GM23338 (cell line): Measurements from ENCODE around the gene TMPRSS11F. TPM values are rescaled to one million over a fixed set of nuclear protein-coding genes. Genes with fewer than 3 reads are reported as not detected.

Experiments
- ATAC-seq: fragments of 200-7000 bp; cut with Tn5 transposase; 3 replicates; pipeline ENCODE4 v1.9.1; 2020
- DNase-seq: peaks from one replicate; pipeline ENCODE4 v3.0.0-alpha.2; 2015; ENCODE audit warnings: low spot score
- H2AFZ ChIP-seq: fragments of 200-600 bp; sonication (generic); 2 replicates; pipeline ENCODE4 v1.8.0; 2016; ENCODE audit warnings: antibody characterized with exemption, mild to moderate bottlenecking, moderate library complexity
- H3F3A ChIP-seq: fragments of 200-600 bp; sonication (generic); replicated peaks from 2 replicates; pipeline ENCODE4 v1.8.0; 2017; ENCODE audit warnings: antibody characterized with exemption, mixed run types, low read depth
- H3K27ac ChIP-seq: fragments of 200-600 bp; sonication (generic); 2 replicates; pipeline ENCODE4 v1.6.1; 2016; ENCODE audit warnings: low read depth
- H3K27me3 ChIP-seq: fragments of 200-600 bp; sonication (generic); 2 replicates; pipeline ENCODE4 v1.8.0; 2016; ENCODE audit warnings: mild to moderate bottlenecking, mixed run types, moderate library complexity; ENCODE audit not compliant: insufficient read depth
- H3K36me3 ChIP-seq: fragments of 200-600 bp; sonication (generic); 2 replicates; pipeline ENCODE4 v1.8.0; 2016; ENCODE audit warnings: mild to moderate bottlenecking; ENCODE audit not compliant: insufficient read depth
- H3K4me1 ChIP-seq: fragments of 200-600 bp; sonication (generic); 2 replicates; pipeline ENCODE4 v1.8.0; 2016; ENCODE audit warnings: mild to moderate bottlenecking, moderate library complexity; ENCODE audit not compliant: insufficient read depth
- H3K4me2 ChIP-seq: fragments of 200-600 bp; sonication (generic); 2 replicates; pipeline ENCODE4 v1.7.1; 2017; ENCODE audit warnings: mixed run types
- H3K4me3 ChIP-seq: fragments of 200-600 bp; sonication (generic); 2 replicates; pipeline ENCODE4 v1.6.1; 2016; ENCODE audit warnings: mixed run types
- H3K79me2 ChIP-seq: fragments of 200-600 bp; sonication (generic); replicated peaks from 2 replicates; pipeline ENCODE4 v1.8.0; 2017; ENCODE audit warnings: mild to moderate bottlenecking; ENCODE audit not compliant: insufficient read depth
- H3K9me2 ChIP-seq: fragments of 200-600 bp; sonication (generic); 2 replicates; pipeline ENCODE4 v1.8.0; 2017; ENCODE audit not compliant: insufficient read depth
- H4K20me1 ChIP-seq: fragments of 200-600 bp; sonication (generic); replicated peaks from 2 replicates; pipeline ENCODE4 v1.8.0; 2017; ENCODE audit warnings: mild to moderate bottlenecking; ENCODE audit not compliant: insufficient read depth
- H3K27ac Mint-ChIP-seq: 2 replicates; pipeline ENCODE4 v1.8.0; 2020; ENCODE audit warnings: inconsistent platforms, mild to moderate bottlenecking, moderate library complexity, mixed read lengths
- H3K27me3 Mint-ChIP-seq: 3 replicates; pipeline ENCODE4 v1.8.0; 2022; ENCODE audit warnings: low read depth, mild to moderate bottlenecking, moderate library complexity, mixed read lengths, inconsistent platforms; ENCODE audit not compliant: insufficient read depth, poor library complexity
- H3K36me3 Mint-ChIP-seq: 3 replicates; pipeline ENCODE4 v1.8.0; 2021; ENCODE audit warnings: low read depth, mild to moderate bottlenecking, inconsistent platforms, moderate library complexity, mixed read lengths
- H3K4me1 Mint-ChIP-seq: 3 replicates; pipeline ENCODE4 v1.8.0; 2020; ENCODE audit warnings: mild to moderate bottlenecking, inconsistent platforms, mixed read lengths
- H3K4me3 Mint-ChIP-seq: 3 replicates; pipeline ENCODE4 v1.8.0; 2021; ENCODE audit warnings: moderate library complexity, mild to moderate bottlenecking, inconsistent platforms, mixed read lengths
- H3K9me3 Mint-ChIP-seq: 3 replicates; pipeline ENCODE4 v1.8.0; 2020; ENCODE audit warnings: moderate library complexity, mild to moderate bottlenecking, inconsistent platforms, mixed read lengths
- STAT1 ChIP-seq: IDR thresholded peaks from one replicate; pipeline ENCODE4 v1.6.1; 2016; ENCODE audit warnings: antibody characterized with exemption; ENCODE audit not compliant: unreplicated experiment
- ZNF114 ChIP-seq: fragments of 250-450 bp; sonication (Bioruptor Pico); IDR thresholded peaks from 2 replicates; pipeline ENCODE4 v1.5.0; 2020; ENCODE audit warnings: mild to moderate bottlenecking, moderate library complexity
- polyA plus RNA-seq: library from polyadenylated mRNA; unstranded; fragments of >200 nt; fragmentation: Nextera tagmentation; extraction: Ambion mirVana; gene quantifications from 2 replicates; pipeline ENCODE4 v1.2.1, GENCODE V29; 2016
- total RNA-seq: library from RNA; depleted of rRNA; stranded (reverse); fragments of >200 nt; shearing (Covaris generic); gene quantifications from 2 replicates; pipeline ENCODE4 v1.2.3, GENCODE V29; 2014
- TF ChIP-seq, protein P1 (sequence below): fragments of 250-450 bp; sonication (Bioruptor Pico); IDR thresholded peaks from 2 replicates; pipeline ENCODE4 v1.5.0; 2020; ENCODE audit warnings: mild to moderate bottlenecking, moderate library complexity

Gene TMPRSS11F
- total and polyA plus RNA-seq, 2 experiments from 2014 or later: not detected

DNA sequence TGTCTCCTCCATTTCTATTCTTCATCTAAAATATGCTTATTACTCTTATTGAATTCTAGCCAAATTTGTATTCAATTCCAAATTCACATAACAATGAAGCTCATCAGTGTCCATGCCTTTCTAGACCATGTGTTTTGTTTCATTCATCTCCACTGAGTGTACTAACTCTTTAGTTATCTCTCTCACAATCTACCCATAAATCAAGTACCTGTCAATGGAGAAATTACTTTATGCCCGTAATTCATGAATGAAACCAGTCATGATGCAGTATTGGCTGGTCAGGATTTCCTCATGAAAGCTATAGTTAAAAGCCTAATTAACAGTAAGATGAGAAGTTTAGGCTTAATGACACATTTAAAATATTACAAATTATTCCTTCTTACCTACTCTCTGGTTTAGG is 12.2 kb upstream of the TMPRSS11F start:
- peaks cover 1% of the 10 kb centered on the region for H3K27me3 Mint-ChIP-seq
- no peak overlapping the region for H3K4me3 ChIP-seq
- H3K79me2 ChIP-seq: no peaks in the 10 kb centered on the region
- no peak overlapping the region for H3K27ac ChIP-seq
- TF ChIP-seq STAT1: no peak
- no peaks in the 10 kb centered on the region for H3K9me2 ChIP-seq
- no peak for DNase-seq
- H3K27me3 ChIP-seq: no peaks in the 10 kb centered on the region
- no peaks in the 10 kb centered on the region; the same call in 2 of the 3 replicates for H3K9me3 Mint-ChIP-seq
- H3K36me3 ChIP-seq: no peaks in the 10 kb centered on the region
- H3K4me3 Mint-ChIP-seq: no peak overlapping the region
- H3K4me2 ChIP-seq: no peak overlapping the region
- H3K4me1 Mint-ChIP-seq: peaks cover 3% of the 10 kb centered on the region; the same call in 2 of the 3 replicates
- ATAC-seq: no peak
- H3K36me3 Mint-ChIP-seq: no peaks in the 10 kb centered on the region
- H4K20me1 ChIP-seq: no peaks in the 10 kb centered on the region
- no peaks in the 10 kb centered on the region for H3K4me1 ChIP-seq
- H3F3A ChIP-seq: no peaks in the 10 kb centered on the region
- H3K27ac Mint-ChIP-seq: no peak overlapping the region
- no peak overlapping the region for H2AFZ ChIP-seq

DNA sequence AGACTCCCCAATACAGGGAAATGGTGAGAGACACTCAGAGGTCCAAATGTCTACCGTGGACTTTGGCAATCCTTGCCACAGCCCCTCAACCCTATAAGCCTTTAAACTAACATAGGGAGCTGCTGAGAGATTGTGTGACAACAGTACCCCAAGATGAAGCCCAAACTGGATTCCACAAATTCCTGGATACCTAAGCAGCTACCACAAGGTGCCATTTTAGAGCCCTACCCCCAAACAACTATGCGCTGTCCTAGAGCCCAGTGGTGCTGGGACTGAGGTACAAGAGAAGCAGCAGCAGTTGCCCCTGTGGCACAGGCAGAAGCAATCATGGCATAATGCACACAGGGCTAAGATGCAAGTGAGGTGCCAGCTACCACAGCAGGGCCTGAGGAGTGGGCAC is 2.7 kb upstream of the TMPRSS11F start:
- H3K4me2 ChIP-seq: no peak overlapping the region
- DNase-seq (peak; percentile 38), ATAC-seq (peak; percentile 45)
- no peaks in the 10 kb centered on the region for H3K79me2 ChIP-seq
- no peaks in the 10 kb centered on the region; the same call in 1 of the 2 replicates for H3K9me2 ChIP-seq
- no peak overlapping the region for H3K4me3 ChIP-seq
- Mint-ChIP-seq H3K36me3 (peaks cover 4% of the 10 kb centered on the region; the same call in 1 of the 3 replicates), H3K4me3 (no peak overlapping the region), H3K27ac (no peak overlapping the region), H3K4me1 (peaks cover 5% of the 10 kb centered on the region), H3K27me3 (peaks cover 3% of the 10 kb centered on the region), H3K9me3 (peaks cover 3% of the 10 kb centered on the region; the same call in 2 of the 3 replicates)
- TF ChIP-seq ZNF114 (CRISPR knock-in tag): no peak
- TF ChIP-seq, protein P1, sequence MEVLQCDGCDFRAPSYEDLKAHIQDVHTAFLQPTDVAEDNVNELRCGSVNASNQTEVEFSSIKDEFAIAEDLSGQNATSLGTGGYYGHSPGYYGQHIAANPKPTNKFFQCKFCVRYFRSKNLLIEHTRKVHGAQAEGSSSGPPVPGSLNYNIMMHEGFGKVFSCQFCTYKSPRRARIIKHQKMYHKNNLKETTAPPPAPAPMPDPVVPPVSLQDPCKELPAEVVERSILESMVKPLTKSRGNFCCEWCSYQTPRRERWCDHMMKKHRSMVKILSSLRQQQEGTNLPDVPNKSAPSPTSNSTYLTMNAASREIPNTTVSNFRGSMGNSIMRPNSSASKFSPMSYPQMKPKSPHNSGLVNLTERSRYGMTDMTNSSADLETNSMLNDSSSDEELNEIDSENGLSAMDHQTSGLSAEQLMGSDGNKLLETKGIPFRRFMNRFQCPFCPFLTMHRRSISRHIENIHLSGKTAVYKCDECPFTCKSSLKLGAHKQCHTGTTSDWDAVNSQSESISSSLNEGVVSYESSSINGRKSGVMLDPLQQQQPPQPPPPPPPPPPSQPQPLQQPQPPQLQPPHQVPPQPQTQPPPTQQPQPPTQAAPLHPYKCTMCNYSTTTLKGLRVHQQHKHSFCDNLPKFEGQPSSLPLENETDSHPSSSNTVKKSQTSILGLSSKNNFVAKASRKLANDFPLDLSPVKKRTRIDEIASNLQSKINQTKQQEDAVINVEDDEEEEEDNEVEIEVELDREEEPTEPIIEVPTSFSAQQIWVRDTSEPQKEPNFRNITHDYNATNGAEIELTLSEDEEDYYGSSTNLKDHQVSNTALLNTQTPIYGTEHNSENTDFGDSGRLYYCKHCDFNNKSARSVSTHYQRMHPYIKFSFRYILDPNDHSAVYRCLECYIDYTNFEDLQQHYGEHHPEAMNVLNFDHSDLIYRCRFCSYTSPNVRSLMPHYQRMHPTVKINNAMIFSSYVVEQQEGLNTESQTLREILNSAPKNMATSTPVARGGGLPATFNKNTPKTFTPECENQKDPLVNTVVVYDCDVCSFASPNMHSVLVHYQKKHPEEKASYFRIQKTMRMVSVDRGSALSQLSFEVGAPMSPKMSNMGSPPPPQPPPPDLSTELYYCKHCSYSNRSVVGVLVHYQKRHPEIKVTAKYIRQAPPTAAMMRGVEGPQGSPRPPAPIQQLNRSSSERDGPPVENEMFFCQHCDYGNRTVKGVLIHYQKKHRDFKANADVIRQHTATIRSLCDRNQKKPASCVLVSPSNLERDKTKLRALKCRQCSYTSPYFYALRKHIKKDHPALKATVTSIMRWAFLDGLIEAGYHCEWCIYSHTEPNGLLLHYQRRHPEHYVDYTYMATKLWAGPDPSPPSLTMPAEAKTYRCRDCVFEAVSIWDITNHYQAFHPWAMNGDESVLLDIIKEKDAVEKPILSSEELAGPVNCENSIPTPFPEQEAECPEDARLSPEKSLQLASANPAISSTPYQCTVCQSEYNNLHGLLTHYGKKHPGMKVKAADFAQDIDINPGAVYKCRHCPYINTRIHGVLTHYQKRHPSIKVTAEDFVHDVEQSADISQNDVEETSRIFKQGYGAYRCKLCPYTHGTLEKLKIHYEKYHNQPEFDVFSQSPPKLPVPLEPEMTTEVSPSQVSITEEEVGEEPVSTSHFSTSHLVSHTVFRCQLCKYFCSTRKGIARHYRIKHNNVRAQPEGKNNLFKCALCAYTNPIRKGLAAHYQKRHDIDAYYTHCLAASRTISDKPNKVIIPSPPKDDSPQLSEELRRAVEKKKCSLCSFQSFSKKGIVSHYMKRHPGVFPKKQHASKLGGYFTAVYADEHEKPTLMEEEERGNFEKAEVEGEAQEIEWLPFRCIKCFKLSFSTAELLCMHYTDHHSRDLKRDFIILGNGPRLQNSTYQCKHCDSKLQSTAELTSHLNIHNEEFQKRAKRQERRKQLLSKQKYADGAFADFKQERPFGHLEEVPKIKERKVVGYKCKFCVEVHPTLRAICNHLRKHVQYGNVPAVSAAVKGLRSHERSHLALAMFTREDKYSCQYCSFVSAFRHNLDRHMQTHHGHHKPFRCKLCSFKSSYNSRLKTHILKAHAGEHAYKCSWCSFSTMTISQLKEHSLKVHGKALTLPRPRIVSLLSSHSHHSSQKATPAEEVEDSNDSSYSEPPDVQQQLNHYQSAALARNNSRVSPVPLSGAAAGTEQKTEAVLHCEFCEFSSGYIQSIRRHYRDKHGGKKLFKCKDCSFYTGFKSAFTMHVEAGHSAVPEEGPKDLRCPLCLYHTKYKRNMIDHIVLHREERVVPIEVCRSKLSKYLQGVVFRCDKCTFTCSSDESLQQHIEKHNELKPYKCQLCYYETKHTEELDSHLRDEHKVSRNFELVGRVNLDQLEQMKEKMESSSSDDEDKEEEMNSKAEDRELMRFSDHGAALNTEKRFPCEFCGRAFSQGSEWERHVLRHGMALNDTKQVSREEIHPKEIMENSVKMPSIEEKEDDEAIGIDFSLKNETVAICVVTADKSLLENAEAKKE: no peak
- H4K20me1 ChIP-seq: no peaks in the 10 kb centered on the region
- H3K4me1 ChIP-seq: no peaks in the 10 kb centered on the region; the same call in 1 of the 2 replicates
- 0 out of 2 replicates have a peak overlapping the region, but pooled peaks have one; percentile 4 for H2AFZ ChIP-seq
- H3F3A ChIP-seq: no peaks in the 10 kb centered on the region
- no peaks in the 10 kb centered on the region for H3K27me3 ChIP-seq
- no peaks in the 10 kb centered on the region for H3K36me3 ChIP-seq
- no peak overlapping the region for H3K27ac ChIP-seq
